Measurements from ENCODE around the gene TSPOAP1. TPM values are rescaled to one million over a fixed set of nuclear protein-coding genes. Genes with fewer than 3 reads are reported as not detected.

Gene TSPOAP1
- total RNA-seq, 4 donors from 2014 or later = 2.9 to 16.0 (median 3.3) TPM

GRCh38 chr17:58317421-58318064, 11.1 kb downstream of the TSPOAP1 start:
- no peak overlapping the region for H3K4me3 ChIP-seq
- peaks cover 0 to 5% (median 0%) of the 10 kb centered on the region in 3 donors for H3K4me1 ChIP-seq
- no peak for TF ChIP-seq POLR2A (IDR thresholded peaks at IDR 0.05)
- peak; percentile 52 to 82 (median 72) for TF ChIP-seq CTCF (IDR thresholded peaks at IDR 0.05)
- no peaks in the 10 kb centered on the region for H3K9me3 ChIP-seq
- H3K27me3 ChIP-seq = no peaks in the 10 kb centered on the region
- H3K36me3 ChIP-seq = no peaks in the 10 kb centered on the region
- intact Hi-C loops (cut with DNase I) = loop anchor here (5.0 kb wide), 1 partner anchor 130 kb away; no protein-coding TSS in a partner anchor
- WGBS, 2 donors = 14 to 40% methylated on average over 2 to 5 of the region's 5 CpGs
- DNase-seq = no peak
- no peak overlapping the region for H3K27ac ChIP-seq

- no peak for DNase-seq
- intact Hi-C loops (cut with DNase I) = loop anchor here (5.0 kb wide), 1 partner anchor 131 kb away; no protein-coding TSS in a partner anchor
- TF ChIP-seq POLR2A (IDR thresholded peaks at IDR 0.05) (no peak), CTCF (IDR thresholded peaks at IDR 0.05) (no peak)
These were observed 12.2 kb downstream of the TSPOAP1 start for GRCh38 chr17:58316260-58316960.

GRCh38 chr17:58315750-58316149, 12.8 kb downstream of the TSPOAP1 start:
- no peaks in the 10 kb centered on the region for H3K9me3 ChIP-seq
- intact Hi-C loops (cut with DNase I) = loop anchor here (5.0 kb wide), 1 partner anchor 132 kb away; no protein-coding TSS in a partner anchor
- TF ChIP-seq CTCF (IDR thresholded peaks at IDR 0.05) = no peak
- no peak for TF ChIP-seq POLR2A (IDR thresholded peaks at IDR 0.05)
- H3K27ac ChIP-seq = no peak overlapping the region
- no peak overlapping the region for H3K4me3 ChIP-seq
- H3K4me1 ChIP-seq = peaks cover 0 to 5% (median 0%) of the 10 kb centered on the region in 3 donors
- no peaks in the 10 kb centered on the region for H3K27me3 ChIP-seq
- no peaks in the 10 kb centered on the region for H3K36me3 ChIP-seq
- no peak for DNase-seq
- WGBS, 2 donors = 88 to 91% methylated on average over 4 of the region's 4 CpGs

More at GRCh38 chr17:58316260-58316960, 12.2 kb downstream of the TSPOAP1 start:
- H3K27me3 ChIP-seq = no peaks in the 10 kb centered on the region
- H3K4me1 ChIP-seq = peaks cover 0 to 5% (median 0%) of the 10 kb centered on the region in 3 donors
- H3K27ac ChIP-seq = no peak overlapping the region
- no peaks in the 10 kb centered on the region for H3K9me3 ChIP-seq
- H3K4me3 ChIP-seq = no peak overlapping the region
- WGBS, 2 donors = 83 to 93% methylated on average over 3 to 5 of the region's 8 CpGs
- no peaks in the 10 kb centered on the region for H3K36me3 ChIP-seq

- Histone ChIP-seq H3K4me1 (peaks cover 0 to 5% (median 0%) of the 10 kb centered on the region in 3 donors), H3K4me3 (no peak overlapping the region), H3K9me3 (no peaks in the 10 kb centered on the region), H3K36me3 (no peaks in the 10 kb centered on the region), H3K27me3 (no peaks in the 10 kb centered on the region), H3K27ac (no peak overlapping the region)
- 94 to 96% methylated on average over 5 of the region's 6 CpGs for WGBS, 2 donors
- TF ChIP-seq POLR2A (IDR thresholded peaks at IDR 0.05) (no peak), CTCF (IDR thresholded peaks at IDR 0.05) (no peak)
- intact Hi-C loops (cut with DNase I) = loop anchor here (5.0 kb wide), 1 partner anchor 132 kb away; no protein-coding TSS in a partner anchor
- no peak for DNase-seq
These were observed 13.3 kb downstream of the TSPOAP1 start for GRCh38 chr17:58315281-58315711.

- Histone ChIP-seq H3K4me1 (peaks cover 0 to 5% (median 0%) of the 10 kb centered on the region in 3 donors), H3K9me3 (no peaks in the 10 kb centered on the region), H3K27ac (no peak overlapping the region), H3K27me3 (no peaks in the 10 kb centered on the region), H3K36me3 (no peaks in the 10 kb centered on the region), H3K4me3 (no peak overlapping the region)
- 81 to 98% methylated on average over 5 of the region's 6 CpGs for WGBS, 2 donors
- intact Hi-C loops (cut with DNase I) = loop anchor here (5.0 kb wide), 1 partner anchor 133 kb away; no protein-coding TSS in a partner anchor
- TF ChIP-seq POLR2A (IDR thresholded peaks at IDR 0.05) = no peak
- no peak for TF ChIP-seq CTCF (IDR thresholded peaks at IDR 0.05)
- no peak for DNase-seq
These were observed 13.9 kb downstream of the TSPOAP1 start for GRCh38 chr17:58314706-58315015.
